Uterus (tissue), 2 donors: Measurements from ENCODE around the gene SNX3.

Source experiments
- POLR2A ChIP-seq, 2 donors: fragments of 450-650 bp; IDR thresholded peaks; one replicate each; pipeline ENCODE4 v1.6.1; 2016; ENCODE audit warnings: antibody characterized with exemption in 2 of 2, mild to moderate bottlenecking in 1 of 2, moderate library complexity in 1 of 2
- TF ChIP-seq, protein P1 (sequence below), 4 experiments: fragments of 200-600 bp in 2 of 4; fragments of 450-650 bp in 2 of 4; sonication (generic) in 2 of 4; IDR thresholded peaks; one replicate each; pipeline ENCODE4 v1.5.1; 2016 to 2019; ENCODE audit warnings: antibody characterized with exemption in 4 of 4, mild to moderate bottlenecking in 2 of 4, moderate library complexity in 1 of 4

GRCh38 chr6:108211671-108212070, 49.2 kb downstream of the SNX3 start:
- TF ChIP-seq, protein P1, sequence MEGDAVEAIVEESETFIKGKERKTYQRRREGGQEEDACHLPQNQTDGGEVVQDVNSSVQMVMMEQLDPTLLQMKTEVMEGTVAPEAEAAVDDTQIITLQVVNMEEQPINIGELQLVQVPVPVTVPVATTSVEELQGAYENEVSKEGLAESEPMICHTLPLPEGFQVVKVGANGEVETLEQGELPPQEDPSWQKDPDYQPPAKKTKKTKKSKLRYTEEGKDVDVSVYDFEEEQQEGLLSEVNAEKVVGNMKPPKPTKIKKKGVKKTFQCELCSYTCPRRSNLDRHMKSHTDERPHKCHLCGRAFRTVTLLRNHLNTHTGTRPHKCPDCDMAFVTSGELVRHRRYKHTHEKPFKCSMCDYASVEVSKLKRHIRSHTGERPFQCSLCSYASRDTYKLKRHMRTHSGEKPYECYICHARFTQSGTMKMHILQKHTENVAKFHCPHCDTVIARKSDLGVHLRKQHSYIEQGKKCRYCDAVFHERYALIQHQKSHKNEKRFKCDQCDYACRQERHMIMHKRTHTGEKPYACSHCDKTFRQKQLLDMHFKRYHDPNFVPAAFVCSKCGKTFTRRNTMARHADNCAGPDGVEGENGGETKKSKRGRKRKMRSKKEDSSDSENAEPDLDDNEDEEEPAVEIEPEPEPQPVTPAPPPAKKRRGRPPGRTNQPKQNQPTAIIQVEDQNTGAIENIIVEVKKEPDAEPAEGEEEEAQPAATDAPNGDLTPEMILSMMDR (IDR thresholded peaks at IDR 0.05), result no peak
- TF ChIP-seq POLR2A (IDR thresholded peaks at IDR 0.05), result no peak
